Measurements from ENCODE around the gene SEL1L.
A peak's percentile ranks its signal among the peaks of the same experiment; 100 is the strongest.
"Not testable (repeated sequence)": the region's sequence is repeated elsewhere in the genome, so short reads cannot be mapped to it uniquely, and the experiment has no call there.

The SEL1L gene

GRCh38 chr14:81446279-81447007 lies 87.2 kb downstream of the SEL1L start:
- DNase-seq: no peak

- no peak for DNase-seq
Measured at GRCh38 chr14:81441626-81442134, 92.0 kb downstream of the SEL1L start.

DNA sequence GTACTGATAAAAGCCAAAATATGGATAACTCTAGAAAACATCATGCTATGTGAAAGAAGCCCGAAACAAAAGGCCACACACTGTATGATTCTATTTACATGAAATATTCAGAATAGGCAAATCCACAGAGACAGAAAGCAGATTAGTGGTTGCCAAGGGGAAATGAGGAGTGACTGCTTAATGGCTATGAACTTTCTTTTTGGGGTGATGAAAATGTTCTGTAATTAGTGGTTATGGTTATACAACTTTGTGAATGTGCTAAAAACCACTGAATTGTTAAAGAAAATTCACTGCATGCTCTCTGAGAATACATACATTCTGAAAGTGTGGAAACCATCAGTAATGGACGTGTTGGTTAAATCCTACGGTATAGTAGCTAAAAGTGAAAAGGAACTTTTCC lies 93.6 kb downstream of the SEL1L start:
- DNase-seq: no peak

GRCh38 chr14:81437244-81437643 lies 96.4 kb downstream of the SEL1L start:
- DNase-seq: no peak

GRCh38 chr14:81436296-81437138 lies 97.1 kb downstream of the SEL1L start:
- DNase-seq: peak; percentile 89

- peak; percentile 69 for DNase-seq
Measured at GRCh38 chr14:81435391-81436295, 98.0 kb downstream of the SEL1L start.

- no peak for DNase-seq
Measured at GRCh38 chr14:81435048-81435390, 98.6 kb downstream of the SEL1L start.

GRCh38 chr14:81434230-81434629 lies 99.4 kb downstream of the SEL1L start:
- DNase-seq: no peak

GRCh38 chr14:81433378-81433777 lies 100.3 kb downstream of the SEL1L start:
- no peak for DNase-seq

- DNase-seq: no peak
Measured at GRCh38 chr14:81432219-81432661, 101.4 kb downstream of the SEL1L start.

- no peak for DNase-seq
Measured at GRCh38 chr14:81430235-81430634, 103.4 kb downstream of the SEL1L start.

- DNase-seq: not testable (repeated sequence)
Measured at GRCh38 chr14:81429749-81430148, 103.9 kb downstream of the SEL1L start.

DNA sequence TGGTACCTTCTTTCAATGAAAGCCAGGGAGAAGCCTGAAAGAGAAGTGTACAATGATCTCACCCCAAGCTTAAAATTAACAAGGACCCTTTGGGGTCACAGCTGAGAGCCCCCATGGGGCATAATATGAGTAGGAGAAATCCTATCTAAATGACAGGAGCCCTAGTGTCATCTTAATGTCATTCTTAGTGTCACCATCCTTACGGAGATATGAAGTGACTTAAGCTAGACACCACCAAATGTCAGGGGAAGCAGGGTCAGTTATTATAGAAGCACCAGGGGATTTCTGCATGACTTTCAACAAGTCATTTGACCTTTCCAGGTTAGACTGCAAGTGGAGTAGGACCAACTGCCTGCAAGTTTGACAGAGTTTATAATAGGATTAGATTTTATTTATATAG lies 104.6 kb downstream of the SEL1L start:
- DNase-seq: no peak

- peak; percentile 20 for DNase-seq
Measured at GRCh38 chr14:81427348-81428058, 106.2 kb downstream of the SEL1L start.

GRCh38 chr14:81423504-81423903 lies 110.1 kb downstream of the SEL1L start:
- DNase-seq: no peak

Measured in NCI-H2171 (cell line).